HCT116 (cell line): ENCODE data around the gene MRLN. TPM values are rescaled to one million over a fixed set of nuclear protein-coding genes. Genes with fewer than 3 reads are reported as not detected.

Source experiments
- ATAC-seq: fragments of 200-7000 bp; cut with Tn5 transposase; 2 replicates; pipeline ENCODE4 v1.9.1; 2020; ENCODE audit warnings: mild to moderate bottlenecking, moderate library complexity
- BruUV-seq: library from RNA; stranded (reverse); fragments of 400-500 nt; replicated peaks from 2 replicates; lab custom pipeline; 2021; lab: Mats Ljungman, UMichigan
- CTCF ChIA-PET: fragments of 300-600 bp; sonication (Branson Sonifier 250); formaldehyde crosslinking; loops from one replicate; lab custom pipeline; 2021; ENCODE audit warnings: antibody characterized with exemption; lab: Charles Lee
- POLR2A ChIA-PET: fragments of 300-600, 350-600 bp; sonication (Branson Sonifier 250); formaldehyde crosslinking; loops from one replicate; lab custom pipeline; 2021; ENCODE audit warnings: antibody characterized with exemption; lab: Charles Lee
- RAD21 ChIA-PET, 2 experiments: fragments of 300-600 bp; sonication (Branson Sonifier 250); formaldehyde crosslinking; loops; one replicate each; lab custom pipeline; 2023; ENCODE audit warnings: low total read pairs in 2 of 2; ENCODE audit not compliant: uncharacterized antibody in 2 of 2, unreplicated experiment in 2 of 2, low non-redundant PET in 1 of 2; lab: Charles Lee
- DNase-seq: peaks from one replicate; pipeline ENCODE4 v3.0.0-alpha.2; 2010; ENCODE audit warnings: low read depth, low spot score
- H2AFZ ChIP-seq: fragments of 200-600 bp; shearing (Covaris generic), sonication (generic); 2 replicates; pipeline ENCODE4 v1.6.1; 2017; ENCODE audit warnings: low read depth, mixed run types, mixed read lengths, antibody characterized with exemption, low read length; ENCODE audit not compliant: poor library complexity, severe bottlenecking
- H3K27ac ChIP-seq: 2 replicates; pipeline ENCODE4 v1.5.1; 2012; ENCODE audit warnings: low read depth, low read length
- H3K27me3 ChIP-seq: fragments of 200-600 bp; sonication (generic); 2 replicates; pipeline ENCODE4 v1.6.1; 2016; ENCODE audit warnings: mixed run types, low read length, mixed read lengths; ENCODE audit not compliant: insufficient read depth
- H3K36me3 ChIP-seq, 2 experiments: fragments of 200-500 bp in 1 of 2; fragments of 200-600 bp in 1 of 2; sonication (Bioruptor generic) in 1 of 2; sonication (generic) in 1 of 2; 2 replicates each; pipeline versions ENCODE4 v1.5.1 to v1.6.1; 2014 to 2016; ENCODE audit warnings: low read length in 2 of 2, inconsistent platforms in 1 of 2, mixed read lengths in 1 of 2, mixed run types in 1 of 2; ENCODE audit not compliant: insufficient read depth in 2 of 2, control insufficient read depth in 1 of 2
- H3K4me1 ChIP-seq, 2 experiments: fragments of 200-600 bp in 1 of 2; sonication (generic) in 1 of 2; 2 replicates each; pipeline versions ENCODE4 v1.5.1 to v1.6.1; 2012 to 2017; ENCODE audit warnings: low read length in 2 of 2, inconsistent platforms in 1 of 2, mild to moderate bottlenecking in 1 of 2, mixed read lengths in 1 of 2, mixed run types in 1 of 2, moderate library complexity in 1 of 2; ENCODE audit not compliant: insufficient read depth in 2 of 2, control insufficient read depth in 1 of 2
- H3K4me2 ChIP-seq: fragments of 200-600 bp; sonication (generic); 2 replicates; pipeline ENCODE4 v1.6.1; 2017; ENCODE audit warnings: mixed run types, low read length, mixed read lengths
- H3K4me3 ChIP-seq, 2 experiments: fragments of 200-600 bp in 1 of 2; sonication (generic) in 1 of 2; replicated peaks in 1 of 2; 2 replicates each; pipeline ENCODE4 v1.5.1; 2011 to 2016; ENCODE audit warnings: low read length in 2 of 2, control low read depth in 1 of 2, low read depth in 1 of 2, mild to moderate bottlenecking in 1 of 2, mixed read lengths in 1 of 2, mixed run types in 1 of 2
- H3K79me2 ChIP-seq: fragments of 200-600 bp; sonication (generic); 2 replicates; pipeline ENCODE4 v1.6.1; 2017; ENCODE audit warnings: mild to moderate bottlenecking, mixed run types, low read length, moderate library complexity, mixed read lengths; ENCODE audit not compliant: insufficient read depth
- H3K9ac ChIP-seq: fragments of 200-600 bp; sonication (generic); 2 replicates; pipeline ENCODE4 v1.6.1; 2016; ENCODE audit warnings: low read length, mixed read lengths
- H3K9me2 ChIP-seq: fragments of 200-600 bp; sonication (generic), shearing (Covaris generic); 2 replicates; pipeline ENCODE4 v1.6.1; 2017; ENCODE audit warnings: mixed run types, mild to moderate bottlenecking, moderate library complexity; ENCODE audit not compliant: insufficient read depth
- H3K9me3 ChIP-seq, 2 experiments: fragments of 200-500 bp in 1 of 2; fragments of 200-600 bp in 1 of 2; sonication (Bioruptor generic) in 1 of 2; sonication (generic) in 1 of 2; 2 replicates each; pipeline ENCODE4 v1.6.1; 2014 to 2017; ENCODE audit warnings: low read length in 2 of 2, mixed read lengths in 2 of 2, inconsistent platforms in 1 of 2, low read depth in 1 of 2, mild to moderate bottlenecking in 1 of 2, mixed run types in 1 of 2, moderate library complexity in 1 of 2; ENCODE audit not compliant: control insufficient read depth in 1 of 2, insufficient read depth in 1 of 2
- H4K20me1 ChIP-seq: fragments of 200-600 bp; sonication (generic), shearing (Covaris generic); 2 replicates; pipeline ENCODE4 v1.6.1; 2017; ENCODE audit warnings: mixed run types, mild to moderate bottlenecking, moderate library complexity; ENCODE audit not compliant: insufficient read depth
- ATF3 ChIP-seq: IDR thresholded peaks from 2 replicates; pipeline ENCODE4 v1.6.1; 2012
- CBX3 ChIP-seq: IDR thresholded peaks from 2 replicates; pipeline ENCODE4 v1.6.1; 2012; ENCODE audit warnings: low read depth
- CTCF ChIP-seq, 3 experiments: fragments of 200-600 bp in 1 of 3; sonication (generic) in 1 of 3; IDR thresholded peaks in 2 of 3; conservative IDR thresholded peaks in 1 of 3; 2 replicates each; pipeline ENCODE4 v1.5.1; 2012 to 2017; ENCODE audit warnings: low read depth in 2 of 3, low read length in 2 of 3, antibody characterized with exemption in 1 of 3, borderline replicate concordance in 1 of 3, control low read depth in 1 of 3, mild to moderate bottlenecking in 1 of 3, mixed read lengths in 1 of 3, mixed run types in 1 of 3, moderate library complexity in 1 of 3; ENCODE audit not compliant: insufficient read depth in 1 of 3
- ELF1 ChIP-seq: IDR thresholded peaks from 2 replicates; pipeline ENCODE4 v1.6.1; 2012; ENCODE audit warnings: low read depth, borderline replicate concordance
- EZH2 ChIP-seq: fragments of 200-600 bp; sonication (generic); IDR thresholded peaks from 2 replicates; pipeline ENCODE4 v1.6.1; 2017; ENCODE audit warnings: antibody characterized with exemption, mixed run types
- FOSL1 ChIP-seq: IDR thresholded peaks from 2 replicates; pipeline ENCODE4 v1.6.1; 2012; ENCODE audit warnings: low read depth
- JUND ChIP-seq: IDR thresholded peaks from 2 replicates; pipeline ENCODE4 v1.6.1; 2012
- MAX ChIP-seq: IDR thresholded peaks from 2 replicates; pipeline ENCODE4 v1.6.1; 2012
- SIN3A ChIP-seq: IDR thresholded peaks from 2 replicates; pipeline ENCODE4 v1.6.1; 2012; ENCODE audit warnings: low read depth
- SRF ChIP-seq: IDR thresholded peaks from 2 replicates; pipeline ENCODE4 v1.6.1; 2012; ENCODE audit warnings: low read depth
- TCF7L2 ChIP-seq: IDR thresholded peaks from 2 replicates; pipeline ENCODE4 v1.7.0; 2011; ENCODE audit warnings: borderline replicate concordance, inconsistent platforms; ENCODE audit not compliant: insufficient read depth, insufficient read length; ENCODE audit errors: extremely low read depth
- YY1 ChIP-seq: IDR thresholded peaks from 2 replicates; pipeline ENCODE4 v1.6.1; 2011; ENCODE audit warnings: low read length, low read depth, moderate library complexity, mild to moderate bottlenecking; ENCODE audit not compliant: insufficient replicate concordance; ENCODE audit errors: extremely low read depth
- ZBTB33 ChIP-seq: IDR thresholded peaks from 2 replicates; pipeline ENCODE4 v1.6.1; 2011; ENCODE audit warnings: mild to moderate bottlenecking, low read length, moderate library complexity; ENCODE audit not compliant: insufficient replicate concordance; ENCODE audit errors: extremely low read depth
- intact Hi-C: fragments of 100-400 bp; cut with micrococcal nuclease; formaldehyde crosslinking; loops from 2 replicates; pipeline ENCODE4 v1.10.0; 2022
- total RNA-seq: library from RNA; stranded (reverse); gene quantifications from one replicate; pipeline ENCODE4 v1.2.1, GENCODE V29; 2021; ENCODE audit not compliant: unreplicated experiment

The MRLN gene
- total RNA-seq, 1 experiment from 2014 or later, result not detected

GRCh38 chr10:59695637-59696036 is 57.6 kb downstream of the MRLN start:
- DNase-seq (no peak), ATAC-seq (no peak)
- ChIA-PET RAD21 (no interaction called here), CTCF (no interaction called here), POLR2A (interaction anchor here (0.6 kb wide), 1 partner anchor 52 kb away, joined by 3 read pairs; no protein-coding TSS in a partner anchor)
- H3K4me2 ChIP-seq, result no peak overlapping the region
- H2AFZ ChIP-seq, result no peak overlapping the region
- H3K79me2 ChIP-seq, result no peaks in the 10 kb centered on the region
- no peaks in the 10 kb centered on the region for H3K36me3 ChIP-seq
- no peaks in the 10 kb centered on the region for H3K9me3 ChIP-seq
- H3K27ac ChIP-seq, result no peak overlapping the region
- H3K27me3 ChIP-seq, result no peaks in the 10 kb centered on the region
- no peaks in the 10 kb centered on the region for H3K9me2 ChIP-seq
- intact Hi-C loops, result no loop called here
- H3K4me3 ChIP-seq, result no peak overlapping the region
- no TSS peak for BruUV-seq
- H3K4me1 ChIP-seq, result no peaks in the 10 kb centered on the region
- H4K20me1 ChIP-seq, result no peaks in the 10 kb centered on the region
- no peak overlapping the region for H3K9ac ChIP-seq
- TF ChIP-seq CTCF (IDR thresholded peaks at IDR 0.05 in 2 of 3, conservative IDR thresholded peaks at IDR 0.05 in 1 of 3; ENCODE audit: borderline replicate concordance in 1 of 3, insufficient read depth in 1 of 3, low read depth in 2 of 3, low read length in 2 of 3) (no peak), SIN3A (no peak), YY1 (no peak), TCF7L2 (no peak), ATF3 (no peak), ELF1 (no peak), EZH2 (no peak), MAX (no peak), JUND (no peak), SRF (no peak), CBX3 (no peak), ZBTB33 (no peak), FOSL1 (no peak)
